ENCODE measurements around the gene C1orf232.
A peak's percentile ranks its signal among the peaks of the same experiment; 100 is the strongest.

Gene C1orf232

GRCh38 chr1:26203642-26204318, 35.0 kb upstream of the C1orf232 start:
- Mint-ChIP-seq H3K27ac (no peak overlapping the region), H3K4me1 (peaks cover 40% of the 10 kb centered on the region), H3K36me3 (ENCODE audit: low read depth) (no peaks in the 10 kb centered on the region), H3K4me3 (no peak overlapping the region), H3K27me3 (ENCODE audit: low read depth, poor library complexity) (peaks cover 29% of the 10 kb centered on the region), H3K9me3 (no peaks in the 10 kb centered on the region)
- no peak for TF ChIP-seq CTCF (IDR thresholded peaks at IDR 0.05)
- no peak for DNase-seq

GRCh38 chr1:26200413-26200812, 31.6 kb upstream of the C1orf232 start:
- no peaks in the 10 kb centered on the region for H3K9me3 Mint-ChIP-seq
- H3K27me3 Mint-ChIP-seq (ENCODE audit: low read depth, poor library complexity): peaks cover 34% of the 10 kb centered on the region
- H3K36me3 Mint-ChIP-seq (ENCODE audit: low read depth): no peaks in the 10 kb centered on the region
- no peak for TF ChIP-seq CTCF (IDR thresholded peaks at IDR 0.05)
- H3K27ac Mint-ChIP-seq: no peak overlapping the region
- DNase-seq: no peak
- H3K4me3 Mint-ChIP-seq: no peak overlapping the region
- H3K4me1 Mint-ChIP-seq: peaks cover 40% of the 10 kb centered on the region

GRCh38 chr1:26197813-26198212, 29.1 kb upstream of the C1orf232 start:
- peaks cover 30% of the 10 kb centered on the region for H3K4me1 Mint-ChIP-seq
- H3K4me3 Mint-ChIP-seq: no peak overlapping the region
- H3K27me3 Mint-ChIP-seq (ENCODE audit: low read depth, poor library complexity): peaks cover 25% of the 10 kb centered on the region
- no peak for TF ChIP-seq CTCF (IDR thresholded peaks at IDR 0.05)
- no peaks in the 10 kb centered on the region for H3K36me3 Mint-ChIP-seq (ENCODE audit: low read depth)
- no peak for DNase-seq
- no peak overlapping the region for H3K27ac Mint-ChIP-seq
- H3K9me3 Mint-ChIP-seq: no peaks in the 10 kb centered on the region

GRCh38 chr1:26197301-26197700, 28.5 kb upstream of the C1orf232 start:
- no peak for DNase-seq
- no peak overlapping the region for H3K4me3 Mint-ChIP-seq
- no peaks in the 10 kb centered on the region for H3K36me3 Mint-ChIP-seq (ENCODE audit: low read depth)
- peaks cover 22% of the 10 kb centered on the region for H3K27me3 Mint-ChIP-seq (ENCODE audit: low read depth, poor library complexity)
- H3K27ac Mint-ChIP-seq: no peak overlapping the region
- no peaks in the 10 kb centered on the region for H3K9me3 Mint-ChIP-seq
- peaks cover 28% of the 10 kb centered on the region for H3K4me1 Mint-ChIP-seq
- TF ChIP-seq CTCF (IDR thresholded peaks at IDR 0.05): no peak

GRCh38 chr1:26195805-26196204, 27.0 kb upstream of the C1orf232 start:
- no peak for DNase-seq
- Mint-ChIP-seq H3K9me3 (no peaks in the 10 kb centered on the region), H3K27ac (no peak overlapping the region), H3K4me3 (no peak overlapping the region), H3K36me3 (ENCODE audit: low read depth) (no peaks in the 10 kb centered on the region), H3K27me3 (ENCODE audit: low read depth, poor library complexity) (peaks cover 12% of the 10 kb centered on the region), H3K4me1 (peaks cover 25% of the 10 kb centered on the region)
- TF ChIP-seq CTCF (IDR thresholded peaks at IDR 0.05): no peak

- Mint-ChIP-seq H3K4me1 (peaks cover 29% of the 10 kb centered on the region), H3K36me3 (ENCODE audit: low read depth) (no peaks in the 10 kb centered on the region), H3K27me3 (ENCODE audit: low read depth, poor library complexity) (peaks cover 7% of the 10 kb centered on the region), H3K27ac (peak overlapping the region; percentile 29), H3K4me3 (no peak overlapping the region), H3K9me3 (no peaks in the 10 kb centered on the region)
- no peak for DNase-seq
- no peak for TF ChIP-seq CTCF (IDR thresholded peaks at IDR 0.05)
These were observed 23.0 kb upstream of the C1orf232 start for GRCh38 chr1:26191739-26192138.

Data from nephron progenitor cell (in vitro differentiated cells).